NT2/D1 (cell line): Measurements from ENCODE around the gene MED15.

ENCODE experiments used
- SUZ12 ChIP-seq: IDR thresholded peaks from 2 replicates; pipeline ENCODE4 v1.6.1; 2011; ENCODE audit not compliant: insufficient read length, insufficient read depth; ENCODE audit errors: extremely low read depth
- YY1 ChIP-seq: IDR thresholded peaks from 2 replicates; pipeline ENCODE4 v1.6.1; 2011; ENCODE audit not compliant: insufficient read length, insufficient read depth
- ZNF274 ChIP-seq: IDR thresholded peaks from 2 replicates; pipeline ENCODE4 v1.6.1; 2011; ENCODE audit warnings: mild to moderate bottlenecking, low read depth, low read length

GRCh38 chr22:20483771-20484170 lies 23.6 kb upstream of the MED15 start:
- no peak for TF ChIP-seq YY1
- no peak for TF ChIP-seq ZNF274
- TF ChIP-seq SUZ12, result no peak
